ENCODE measurements around the gene C5orf63.

DNA sequence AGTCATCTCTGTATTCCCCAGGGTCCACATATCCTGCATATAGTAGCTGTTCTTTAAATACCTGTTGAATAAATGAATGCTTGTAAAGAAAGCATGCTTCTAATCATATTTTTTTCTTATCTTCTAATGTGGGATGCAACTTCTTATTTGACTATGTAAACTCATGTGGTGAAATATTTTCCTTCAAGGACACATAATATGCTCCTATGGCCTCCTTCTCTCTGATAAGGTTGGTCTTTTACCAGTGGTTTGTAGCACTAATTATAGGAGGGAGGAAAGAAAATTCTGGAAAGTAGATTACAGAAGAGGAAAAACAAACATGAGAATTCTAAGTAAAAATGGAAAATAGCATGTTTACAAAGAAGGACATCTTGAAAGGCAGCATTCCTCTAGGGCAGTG, 28.6 kb upstream of the C5orf63 start:
- TF ChIP-seq, protein P1, sequence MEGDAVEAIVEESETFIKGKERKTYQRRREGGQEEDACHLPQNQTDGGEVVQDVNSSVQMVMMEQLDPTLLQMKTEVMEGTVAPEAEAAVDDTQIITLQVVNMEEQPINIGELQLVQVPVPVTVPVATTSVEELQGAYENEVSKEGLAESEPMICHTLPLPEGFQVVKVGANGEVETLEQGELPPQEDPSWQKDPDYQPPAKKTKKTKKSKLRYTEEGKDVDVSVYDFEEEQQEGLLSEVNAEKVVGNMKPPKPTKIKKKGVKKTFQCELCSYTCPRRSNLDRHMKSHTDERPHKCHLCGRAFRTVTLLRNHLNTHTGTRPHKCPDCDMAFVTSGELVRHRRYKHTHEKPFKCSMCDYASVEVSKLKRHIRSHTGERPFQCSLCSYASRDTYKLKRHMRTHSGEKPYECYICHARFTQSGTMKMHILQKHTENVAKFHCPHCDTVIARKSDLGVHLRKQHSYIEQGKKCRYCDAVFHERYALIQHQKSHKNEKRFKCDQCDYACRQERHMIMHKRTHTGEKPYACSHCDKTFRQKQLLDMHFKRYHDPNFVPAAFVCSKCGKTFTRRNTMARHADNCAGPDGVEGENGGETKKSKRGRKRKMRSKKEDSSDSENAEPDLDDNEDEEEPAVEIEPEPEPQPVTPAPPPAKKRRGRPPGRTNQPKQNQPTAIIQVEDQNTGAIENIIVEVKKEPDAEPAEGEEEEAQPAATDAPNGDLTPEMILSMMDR (conservative IDR thresholded peaks at IDR 0.05; ENCODE audit: low read length) = no peak
- no peak for TF ChIP-seq EZH2phosphoT487 (IDR thresholded peaks at IDR 0.05; ENCODE audit: borderline replicate concordance, low read depth, low read length)
